PC-3 (cell line): ENCODE data around the gene ASB2. TPM values are rescaled to one million over a fixed set of nuclear protein-coding genes. Genes with fewer than 3 reads are reported as not detected.

Experiments
- ATAC-seq: fragments of 200-7000 bp; cut with Tn5 transposase; 2 replicates; pipeline ENCODE4 v1.9.1; 2020; ENCODE audit warnings: mild to moderate bottlenecking, moderate library complexity
- BruUV-seq: library from RNA; stranded (reverse); fragments of 400-500 nt; replicated peaks from 2 replicates; lab custom pipeline; 2021; lab: Mats Ljungman, UMichigan
- CTCF ChIA-PET: fragments of 300-600 bp; sonication (Branson Sonifier 250); formaldehyde crosslinking; loops from one replicate; lab custom pipeline; 2022; ENCODE audit warnings: antibody characterized with exemption; lab: Charles Lee
- POLR2A ChIA-PET: fragments of 300-600 bp; sonication (Branson Sonifier 250); formaldehyde crosslinking; loops from one replicate; lab custom pipeline; 2022; ENCODE audit warnings: antibody characterized with exemption; ENCODE audit not compliant: unreplicated experiment; lab: Charles Lee
- DNase-seq: peaks from one replicate; pipeline ENCODE4 v3.0.0-alpha.2; 2015
- H2AFZ ChIP-seq: fragments of 300-600 bp; sonication (generic); 2 replicates; pipeline ENCODE4 v1.6.0; 2016; ENCODE audit warnings: antibody characterized with exemption, low read length
- H3F3A ChIP-seq: fragments of 300-600 bp; sonication (generic); one replicate; pipeline ENCODE4 v1.6.0; 2017; ENCODE audit warnings: antibody characterized with exemption, low read length, control low read depth, mild to moderate bottlenecking; ENCODE audit not compliant: unreplicated experiment
- H3K27ac ChIP-seq: fragments of 300-600 bp; sonication (generic); 2 replicates; pipeline ENCODE4 v1.5.1; 2016; ENCODE audit warnings: mild to moderate bottlenecking, low read length
- H3K27me3 ChIP-seq: fragments of 300-600 bp; sonication (generic); 2 replicates; pipeline ENCODE4 v1.6.1; 2016; ENCODE audit warnings: low read length, mixed read lengths
- H3K36me3 ChIP-seq: fragments of 300-600 bp; sonication (generic); 2 replicates; pipeline ENCODE4 v1.6.1; 2016; ENCODE audit warnings: low read depth, mixed run types, low read length, mixed read lengths
- H3K4me1 ChIP-seq: fragments of 300-600 bp; sonication (generic); 2 replicates; pipeline ENCODE4 v1.5.1; 2016; ENCODE audit warnings: low read length; ENCODE audit not compliant: insufficient read depth
- H3K4me2 ChIP-seq: fragments of 300-600 bp; sonication (generic); 2 replicates; pipeline ENCODE4 v1.6.0; 2016; ENCODE audit warnings: low read length
- H3K4me3 ChIP-seq: fragments of 300-600 bp; sonication (generic); 2 replicates; pipeline ENCODE4 v1.5.1; 2016; ENCODE audit warnings: mild to moderate bottlenecking, low read length, mixed read lengths
- H3K79me2 ChIP-seq: fragments of 300-600 bp; sonication (generic); 2 replicates; pipeline ENCODE4 v1.6.1; 2017; ENCODE audit warnings: low read length, mixed read lengths
- H3K9ac ChIP-seq: fragments of 300-600 bp; sonication (generic); 2 replicates; pipeline ENCODE4 v1.6.0; 2016; ENCODE audit warnings: mild to moderate bottlenecking, low read length
- H3K9me2 ChIP-seq: fragments of 300-600 bp; sonication (generic); replicated peaks from 2 replicates; pipeline ENCODE4 v1.6.1; 2016; ENCODE audit warnings: mixed run types, low read length, mixed read lengths
- H3K9me3 ChIP-seq: fragments of 300-600 bp; sonication (generic); 2 replicates; pipeline ENCODE4 v1.6.1; 2016; ENCODE audit warnings: low read length, mixed read lengths
- H4K20me1 ChIP-seq: fragments of 300-600 bp; sonication (generic); 2 replicates; pipeline ENCODE4 v1.6.1; 2016; ENCODE audit warnings: low read length, mixed read lengths
- EZH2 ChIP-seq: fragments of 300-600 bp; sonication (generic); IDR thresholded peaks from one replicate; pipeline ENCODE4 v1.6.1; 2017; ENCODE audit warnings: antibody characterized with exemption, mild to moderate bottlenecking, low read length; ENCODE audit not compliant: unreplicated experiment
- EZH2phosphoT487 ChIP-seq: fragments of 300-600 bp; sonication (generic); IDR thresholded peaks from 2 replicates; pipeline ENCODE4 v1.6.1; 2018; ENCODE audit warnings: mild to moderate bottlenecking, antibody characterized with exemption, low read length, borderline replicate concordance
- intact Hi-C: fragments of 100-400 bp; cut with micrococcal nuclease; formaldehyde crosslinking; loops from 2 replicates; pipeline ENCODE4 v1.9.0; 2023
- total RNA-seq: library from RNA; depleted of rRNA; stranded (reverse); fragments of >200 nt; gene quantifications from 2 replicates; pipeline ENCODE4 v1.2.3, GENCODE V29; 2014
- TF ChIP-seq, protein P1 (sequence below): fragments of 300-600 bp; sonication (generic); conservative IDR thresholded peaks from 2 replicates; pipeline ENCODE4 v1.5.1; 2017; ENCODE audit warnings: antibody characterized with exemption, low read depth, mild to moderate bottlenecking, low read length

The ASB2 gene
- total RNA-seq, 1 experiment from 2014 or later, result 0.22 TPM

DNA sequence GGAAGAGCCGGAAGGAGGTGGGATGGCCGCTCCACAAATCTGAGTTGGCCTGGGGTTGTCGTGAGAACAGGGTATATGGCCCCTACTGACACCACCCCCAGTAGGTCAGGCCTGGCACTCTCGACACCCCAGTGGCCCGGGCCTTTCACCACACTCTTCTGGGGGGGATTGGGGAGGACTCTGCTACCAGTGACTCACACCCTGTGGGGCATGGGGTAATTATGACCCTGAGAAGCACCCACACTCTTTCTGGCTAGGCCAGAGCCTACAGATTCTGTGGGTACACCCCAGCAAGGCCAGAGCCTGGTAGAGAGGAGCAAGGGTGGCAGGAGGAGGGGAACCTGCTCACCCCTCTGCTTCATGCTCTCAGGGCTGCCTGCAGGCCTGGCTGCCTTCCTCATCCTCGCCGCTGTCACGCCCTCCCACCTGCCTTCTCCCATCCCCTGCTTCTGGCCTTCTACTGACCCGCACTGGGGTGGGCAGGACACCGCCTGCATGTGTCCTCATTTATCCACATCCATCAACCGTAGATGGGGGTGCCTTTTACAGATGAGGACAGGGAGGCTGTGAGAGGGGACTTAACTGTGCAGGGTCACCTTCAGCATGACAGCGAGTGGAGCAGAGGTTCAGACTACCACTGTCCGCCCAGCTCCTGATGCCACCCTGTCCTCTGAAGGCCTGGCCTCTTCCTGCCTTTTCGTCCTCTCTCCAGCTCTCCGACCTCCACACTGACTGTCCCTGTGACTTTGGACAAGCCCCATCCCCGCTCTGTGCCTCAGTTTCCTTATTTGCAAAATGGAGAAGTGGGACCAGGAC lies 18.4 kb downstream of the ASB2 start:
- H3K9me3 ChIP-seq, result no peaks in the 10 kb centered on the region
- H3K4me1 ChIP-seq, result peaks cover 21% of the 10 kb centered on the region
- POLR2A ChIA-PET, result no interaction called here
- H2AFZ ChIP-seq, result no peak overlapping the region
- no peak overlapping the region for H3K9ac ChIP-seq
- no peaks in the 10 kb centered on the region for H4K20me1 ChIP-seq
- no peaks in the 10 kb centered on the region for H3K79me2 ChIP-seq
- no peak overlapping the region for H3K27ac ChIP-seq
- no peak overlapping the region for H3K4me3 ChIP-seq
- TF ChIP-seq, protein P1, sequence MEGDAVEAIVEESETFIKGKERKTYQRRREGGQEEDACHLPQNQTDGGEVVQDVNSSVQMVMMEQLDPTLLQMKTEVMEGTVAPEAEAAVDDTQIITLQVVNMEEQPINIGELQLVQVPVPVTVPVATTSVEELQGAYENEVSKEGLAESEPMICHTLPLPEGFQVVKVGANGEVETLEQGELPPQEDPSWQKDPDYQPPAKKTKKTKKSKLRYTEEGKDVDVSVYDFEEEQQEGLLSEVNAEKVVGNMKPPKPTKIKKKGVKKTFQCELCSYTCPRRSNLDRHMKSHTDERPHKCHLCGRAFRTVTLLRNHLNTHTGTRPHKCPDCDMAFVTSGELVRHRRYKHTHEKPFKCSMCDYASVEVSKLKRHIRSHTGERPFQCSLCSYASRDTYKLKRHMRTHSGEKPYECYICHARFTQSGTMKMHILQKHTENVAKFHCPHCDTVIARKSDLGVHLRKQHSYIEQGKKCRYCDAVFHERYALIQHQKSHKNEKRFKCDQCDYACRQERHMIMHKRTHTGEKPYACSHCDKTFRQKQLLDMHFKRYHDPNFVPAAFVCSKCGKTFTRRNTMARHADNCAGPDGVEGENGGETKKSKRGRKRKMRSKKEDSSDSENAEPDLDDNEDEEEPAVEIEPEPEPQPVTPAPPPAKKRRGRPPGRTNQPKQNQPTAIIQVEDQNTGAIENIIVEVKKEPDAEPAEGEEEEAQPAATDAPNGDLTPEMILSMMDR, result no peak
- no peak for TF ChIP-seq EZH2
- TF ChIP-seq EZH2phosphoT487, result no peak
- H3K36me3 ChIP-seq, result no peaks in the 10 kb centered on the region
- H3K4me2 ChIP-seq, result no peak overlapping the region
- H3K9me2 ChIP-seq, result no peaks in the 10 kb centered on the region
- intact Hi-C loops, result no loop called here
- CTCF ChIA-PET, result no interaction called here
- no peak for DNase-seq
- ATAC-seq, result no peak
- H3K27me3 ChIP-seq, result no peaks in the 10 kb centered on the region
- BruUV-seq, result no TSS peak
- H3F3A ChIP-seq, result no peaks in the 10 kb centered on the region

DNA sequence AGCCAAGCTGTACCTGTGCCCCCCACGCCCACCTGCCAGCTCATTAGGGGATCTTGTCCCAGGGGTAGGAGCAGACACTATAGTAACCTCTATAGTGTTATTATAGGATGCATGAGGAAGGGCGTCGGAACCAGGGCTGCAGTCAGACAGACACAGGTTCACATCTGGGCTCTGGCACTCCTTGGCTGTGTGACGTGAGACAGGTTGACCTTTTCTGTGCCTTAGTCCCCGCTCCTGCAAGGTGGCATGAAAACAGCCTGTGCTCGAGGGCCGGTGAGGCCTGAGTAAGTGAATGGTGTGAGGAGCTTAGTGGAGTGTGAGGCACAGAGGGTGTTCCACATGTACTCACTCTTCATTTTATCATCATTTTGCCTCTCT lies 19.0 kb downstream of the ASB2 start:
- ChIA-PET POLR2A (no interaction called here), CTCF (no interaction called here)
- no peak overlapping the region for H3K4me2 ChIP-seq

More for the DNA sequence above, 19.0 kb downstream of the ASB2 start:
- Histone ChIP-seq H4K20me1 (no peaks in the 10 kb centered on the region), H3K9me2 (no peaks in the 10 kb centered on the region), H3K4me1 (peaks cover 21% of the 10 kb centered on the region), H3K27ac (no peak overlapping the region), H3K79me2 (no peaks in the 10 kb centered on the region), H2AFZ (no peak overlapping the region), H3K9ac (no peak overlapping the region), H3K27me3 (no peaks in the 10 kb centered on the region), H3K36me3 (no peaks in the 10 kb centered on the region), H3K9me3 (no peaks in the 10 kb centered on the region), H3F3A (no peaks in the 10 kb centered on the region), H3K4me3 (no peak overlapping the region)
- no TSS peak for BruUV-seq
- no peak for TF ChIP-seq EZH2phosphoT487
- TF ChIP-seq, protein P1, result no peak
- TF ChIP-seq EZH2, result no peak
- ATAC-seq (no peak), DNase-seq (no peak)
- intact Hi-C loops, result no loop called here
